NCI-H82 (cell line): ENCODE measurements around the gene TNFSF11.
A peak's percentile ranks its signal among the peaks of the same experiment; 100 is the strongest.

Experiments
- DNase-seq: peaks from one replicate; lab custom pipeline; 2025; lab: John Stamatoyannopoulos, UW

The TNFSF11 gene

DNA sequence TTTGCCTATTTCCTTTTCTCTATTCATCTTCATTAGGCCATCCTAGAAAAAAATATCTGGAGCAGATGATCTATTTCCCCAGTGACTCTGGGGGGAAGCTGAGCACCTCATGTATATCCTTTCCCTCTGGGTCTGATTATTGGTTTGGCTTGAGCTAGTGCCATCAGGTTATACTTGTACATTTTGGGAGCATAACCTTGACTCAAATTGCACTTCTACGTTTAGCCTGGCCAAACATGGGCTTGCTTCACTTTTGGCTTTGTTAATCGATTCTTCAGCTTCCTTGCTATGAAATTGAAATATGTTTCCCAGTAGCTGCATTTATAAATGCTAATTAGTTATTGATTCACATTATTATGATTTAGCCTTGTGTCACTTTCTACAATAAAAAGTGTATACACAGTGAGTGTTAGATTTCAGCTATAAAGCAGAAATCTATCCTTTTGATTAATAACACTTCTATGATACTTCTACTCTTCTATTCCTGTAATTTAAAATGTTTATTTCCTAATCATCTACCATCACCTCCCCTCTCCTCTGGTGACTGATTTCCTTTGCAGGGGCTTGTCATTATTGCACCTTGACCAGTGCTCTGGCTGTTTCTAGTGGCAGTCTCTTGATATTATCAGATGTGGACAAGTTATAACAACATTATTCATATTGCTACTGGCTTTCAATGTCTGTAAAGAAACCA is 37.3 kb downstream of the TNFSF11 start:
- no peak for DNase-seq

DNA sequence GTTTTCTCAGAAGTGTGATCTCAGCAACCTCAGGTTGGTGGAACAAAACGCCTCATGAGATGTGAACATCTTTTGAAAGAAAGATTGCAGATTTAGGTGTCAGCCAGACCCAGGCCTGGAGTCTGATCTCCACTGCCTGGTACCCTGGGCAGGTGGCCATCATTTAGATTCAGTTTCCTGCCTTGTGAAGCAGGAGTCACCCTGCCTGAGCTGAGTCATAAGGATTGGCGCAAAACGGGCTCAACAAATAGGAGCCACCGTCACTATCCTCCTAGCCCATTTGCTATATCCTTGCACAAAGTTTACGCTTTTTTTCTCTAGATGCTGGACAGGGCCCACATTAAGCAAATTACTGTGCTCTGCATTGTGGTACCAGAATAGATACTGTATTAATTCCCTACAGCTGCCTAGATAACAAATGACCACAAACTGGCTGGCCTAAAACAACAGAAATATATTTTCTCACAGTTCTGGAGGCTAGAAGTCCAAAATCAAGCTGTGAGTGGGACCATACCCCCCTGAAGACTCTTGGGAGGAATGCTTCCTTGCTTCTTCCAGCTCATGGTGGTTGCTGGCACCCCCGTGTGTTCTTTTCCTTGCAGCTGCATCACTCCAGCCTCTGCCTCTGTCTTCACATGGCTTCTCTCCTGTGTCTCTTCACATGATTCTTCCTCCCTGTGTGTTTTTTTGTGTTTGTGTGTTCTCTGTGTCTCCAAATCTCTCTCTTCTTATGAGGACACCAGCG is 38.2 kb downstream of the TNFSF11 start:
- no peak for DNase-seq

DNA sequence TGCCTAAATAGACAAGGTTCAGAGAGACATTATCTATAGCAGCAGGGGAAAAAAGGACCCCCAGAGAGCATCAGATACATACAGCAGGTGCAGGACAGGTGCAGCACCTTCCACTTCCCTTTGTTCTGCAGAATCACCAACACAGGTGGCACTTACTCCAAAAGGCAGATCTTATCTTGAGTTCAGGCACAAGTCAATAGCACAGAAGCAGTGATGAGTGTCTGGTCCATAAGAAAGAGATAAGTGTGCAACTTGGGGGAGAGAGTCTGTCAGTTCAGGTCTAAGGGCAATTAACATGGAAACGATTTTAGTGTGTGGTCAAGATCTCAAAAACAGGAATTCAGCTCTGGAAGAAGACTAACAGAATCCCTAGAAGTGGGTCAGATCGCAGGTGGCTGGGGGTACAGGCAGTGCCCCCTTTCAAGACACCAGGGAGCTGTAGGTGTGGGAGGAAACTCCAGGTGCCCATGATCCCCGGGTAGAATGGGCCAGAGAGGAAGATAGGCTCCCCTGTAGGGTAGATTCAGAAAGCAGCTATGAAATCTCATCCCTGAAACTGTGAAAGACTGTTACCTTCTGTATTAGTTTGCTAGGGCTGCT is 40.6 kb downstream of the TNFSF11 start:
- no peak for DNase-seq

DNA sequence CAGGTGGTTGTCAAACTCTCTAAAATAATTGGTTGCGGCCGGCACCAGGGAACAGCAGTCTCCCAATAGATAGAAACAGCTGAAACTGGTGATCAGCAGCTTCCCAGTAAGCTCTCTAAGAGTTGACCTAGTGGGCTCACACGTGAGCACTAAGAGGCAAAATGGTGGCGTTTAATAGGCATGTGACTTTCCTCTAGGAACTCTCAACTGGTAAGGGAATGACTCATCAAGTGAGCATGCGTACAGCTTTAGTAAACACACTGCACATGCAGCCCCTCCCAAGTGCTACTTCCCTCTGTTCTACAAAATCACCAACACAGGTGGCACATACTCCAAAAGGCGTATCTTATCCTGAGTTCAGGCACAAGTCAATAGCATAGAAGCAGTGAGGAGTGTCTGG is 41.7 kb downstream of the TNFSF11 start:
- DNase-seq, result no peak

DNA sequence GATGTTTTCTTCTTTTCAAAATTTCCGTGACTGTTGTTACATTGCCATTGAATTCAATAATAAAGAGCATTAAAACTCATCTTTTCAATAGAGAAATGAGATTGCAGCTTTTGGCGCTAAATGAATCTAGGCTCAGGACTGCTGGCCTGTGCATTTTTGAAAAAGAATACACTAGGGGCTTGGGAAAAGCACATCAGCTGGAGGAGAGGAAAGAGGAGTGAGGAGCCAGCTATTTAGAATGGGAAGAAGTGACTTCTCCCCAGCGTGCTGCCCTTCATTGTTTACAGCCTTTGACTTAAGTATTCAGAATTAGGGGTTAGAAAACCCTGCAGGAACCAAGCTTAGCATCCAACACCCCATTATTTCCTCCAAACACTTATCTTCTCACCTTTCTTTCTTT is 43.3 kb downstream of the TNFSF11 start:
- DNase-seq, result no peak

DNA sequence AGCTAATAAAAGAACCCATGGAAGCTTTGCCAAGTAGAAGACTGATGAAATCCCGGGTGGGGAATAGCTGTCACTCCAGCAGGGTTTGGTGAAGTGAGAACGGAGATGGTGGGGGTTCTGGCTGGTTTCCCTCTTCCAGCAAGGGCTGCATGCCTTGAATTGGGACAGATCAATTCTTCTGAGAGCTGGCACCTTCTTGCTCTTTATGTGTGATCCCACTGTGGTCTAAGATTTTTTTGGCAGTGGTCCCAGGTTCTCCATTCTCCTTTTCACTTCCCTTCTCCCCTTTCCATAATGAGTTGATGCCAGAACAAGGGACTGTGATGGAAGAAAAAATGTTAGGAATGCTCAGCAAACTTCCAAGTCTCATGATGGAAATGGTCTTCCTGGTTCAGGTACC is 50.0 kb downstream of the TNFSF11 start:
- no peak for DNase-seq

DNA sequence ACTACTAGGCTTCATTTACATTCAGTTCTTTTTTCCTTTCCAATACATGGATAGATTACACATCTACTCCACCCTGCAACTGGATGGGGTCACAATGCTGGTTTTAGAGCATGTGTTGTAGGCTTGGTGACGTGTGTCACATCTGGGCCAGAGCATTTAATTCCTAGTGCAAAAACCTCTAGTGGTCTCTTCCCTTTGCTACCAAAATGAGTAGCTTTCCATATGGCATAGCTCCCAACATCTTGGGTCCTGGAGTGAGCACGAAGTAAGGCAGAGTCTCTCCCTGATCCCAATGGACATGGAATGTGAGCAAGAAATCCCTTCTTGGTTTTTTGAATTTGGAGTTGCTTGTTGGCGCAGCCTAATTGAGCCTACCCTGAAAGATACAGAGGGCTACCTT is 51.7 kb downstream of the TNFSF11 start:
- no peak for DNase-seq

DNA sequence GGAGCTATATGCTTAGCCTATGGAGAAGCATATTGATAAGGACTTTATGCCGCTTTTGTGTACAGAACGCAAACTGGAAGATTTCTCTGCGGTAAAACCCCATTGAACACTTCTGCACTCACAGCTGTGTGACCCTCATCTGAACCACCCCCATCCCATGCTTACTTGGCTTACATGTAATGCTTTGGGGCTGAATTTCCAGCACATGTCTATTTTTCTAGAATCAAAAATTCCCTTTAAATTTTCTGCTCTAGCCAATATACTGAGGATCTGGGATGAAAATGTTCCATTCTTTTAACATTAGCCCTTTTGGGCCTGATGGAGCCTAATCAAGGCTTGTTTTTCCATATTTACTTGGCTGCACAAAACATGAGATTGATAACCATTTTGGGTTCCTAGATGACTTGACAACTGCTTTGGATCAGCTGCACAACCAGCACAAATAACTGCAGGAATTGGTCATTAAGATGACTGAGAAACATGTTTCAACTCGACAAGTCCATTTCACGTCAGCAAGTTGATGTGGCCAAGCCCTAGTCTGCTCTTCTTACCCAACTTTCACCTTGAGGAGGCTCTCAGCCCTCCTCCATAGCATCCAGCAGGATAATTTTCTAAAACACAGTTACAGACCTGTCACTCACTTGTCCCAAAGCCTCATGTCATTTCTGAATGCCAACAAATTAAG is 52.4 kb downstream of the TNFSF11 start:
- DNase-seq, result no peak

DNA sequence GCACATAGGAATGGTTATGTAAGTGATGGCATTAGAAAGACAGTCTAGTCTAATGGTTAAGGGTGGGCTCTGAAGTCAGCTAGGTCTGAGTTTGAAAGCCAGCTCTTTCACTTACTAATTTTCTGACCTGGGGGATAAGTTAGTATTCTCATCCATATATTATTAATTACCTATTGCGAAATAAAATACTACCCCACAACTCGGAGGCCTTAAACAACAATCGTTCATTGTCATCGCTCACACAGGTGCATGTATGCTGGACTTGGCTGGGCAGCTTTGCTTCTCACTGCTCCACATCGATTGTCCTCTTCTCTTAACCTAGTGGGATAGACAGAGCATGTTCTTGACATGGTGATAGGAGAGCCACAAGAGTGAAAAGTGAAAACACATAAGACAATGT is 54.7 kb downstream of the TNFSF11 start:
- DNase-seq, result no peak

DNA sequence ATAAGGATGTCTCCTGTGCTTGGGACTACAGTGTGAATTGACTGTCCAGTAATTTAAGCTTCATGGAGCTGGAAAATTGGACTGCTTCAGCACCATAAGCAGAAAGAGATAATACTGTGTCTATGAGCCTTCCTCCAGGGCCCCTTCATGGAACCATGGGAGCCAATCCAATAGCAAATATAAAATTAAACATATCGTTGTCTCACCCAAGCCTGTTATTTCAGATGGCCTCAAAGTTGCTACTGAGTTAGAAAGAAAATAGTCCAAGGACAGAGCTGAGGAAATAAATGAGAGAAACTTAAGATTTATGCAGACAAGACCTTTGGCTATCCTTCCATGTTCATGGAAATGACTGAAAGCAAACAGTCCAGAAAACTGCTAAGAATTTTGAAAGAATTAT is 57.2 kb downstream of the TNFSF11 start:
- DNase-seq, result no peak

DNA sequence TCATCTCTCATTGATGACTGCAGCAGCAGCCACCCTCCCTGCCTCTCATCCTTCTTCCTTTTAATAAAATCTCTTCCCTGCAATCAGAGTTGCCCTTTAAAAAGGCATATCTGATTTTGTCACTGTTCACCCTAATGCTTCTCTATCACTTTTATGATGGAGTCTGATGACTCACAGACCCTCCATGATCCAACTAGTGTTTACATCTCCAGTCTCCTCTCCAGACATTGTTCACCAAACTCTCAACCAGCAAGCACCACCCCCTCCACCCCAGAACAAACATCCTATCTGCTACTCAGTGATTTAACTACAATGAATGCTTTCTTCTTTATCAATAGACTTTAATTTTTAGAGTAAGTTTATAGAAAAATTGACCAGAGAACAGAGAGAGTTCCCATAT is 59.5 kb downstream of the TNFSF11 start:
- DNase-seq, result no peak

DNA sequence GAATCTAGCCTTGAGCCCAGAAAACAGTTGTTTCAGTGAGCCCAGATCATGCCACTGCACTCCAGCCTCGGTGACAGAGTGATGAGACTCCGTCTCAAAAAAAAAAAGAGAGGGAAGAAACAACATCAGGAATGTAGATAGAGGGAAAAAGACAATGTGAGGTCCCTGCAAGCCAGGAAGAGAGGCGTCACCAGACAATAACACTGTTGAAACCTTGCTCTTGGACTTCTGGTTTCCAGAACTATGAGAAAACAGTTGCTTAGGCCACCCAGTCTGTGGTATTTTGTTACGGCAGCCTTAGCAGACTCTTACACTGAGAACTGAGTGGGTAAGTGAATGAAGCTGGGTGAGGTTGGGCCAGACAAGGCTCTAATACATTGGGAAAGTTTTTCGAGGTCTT is 64.1 kb downstream of the TNFSF11 start:
- DNase-seq, result no peak

DNA sequence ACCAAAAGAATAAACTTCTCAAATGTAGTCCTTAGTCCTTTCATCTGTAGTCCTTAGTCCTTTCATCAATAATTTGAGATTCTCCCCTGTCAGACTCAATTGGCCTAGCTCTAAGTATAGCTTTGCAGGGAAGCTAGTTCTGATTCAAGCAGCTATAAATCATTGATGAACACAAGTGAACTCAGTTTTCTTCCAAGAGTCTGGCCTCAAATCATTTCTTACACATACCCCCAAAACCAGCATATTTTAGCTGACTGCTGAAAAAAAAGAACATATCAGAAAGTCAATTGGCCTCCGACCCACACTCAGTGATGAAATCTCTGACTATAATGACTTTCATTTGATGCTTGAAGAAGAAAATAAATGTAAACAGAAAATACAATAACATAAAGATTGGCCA is 64.9 kb downstream of the TNFSF11 start:
- no peak for DNase-seq

DNA sequence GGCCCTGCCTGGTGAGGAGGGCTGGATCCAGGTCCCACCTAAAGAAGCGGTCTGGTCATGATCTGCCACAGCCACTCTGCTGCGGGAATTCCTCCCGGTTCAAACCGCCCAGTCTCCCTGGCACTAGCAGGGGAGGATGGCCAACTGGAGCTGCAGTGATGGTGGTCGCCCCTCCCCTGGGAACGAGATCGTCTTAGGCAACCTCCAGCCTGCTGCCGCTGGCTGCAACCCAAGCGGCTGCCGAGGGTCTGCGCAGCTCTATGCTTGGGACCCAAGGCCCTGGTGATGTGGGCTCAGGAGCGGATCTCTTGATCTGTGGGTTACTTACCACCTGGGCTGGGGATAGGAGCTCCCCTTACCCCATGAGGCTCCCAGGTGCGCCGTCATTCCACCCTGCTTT is 69.1 kb downstream of the TNFSF11 start:
- DNase-seq, result no peak

DNA sequence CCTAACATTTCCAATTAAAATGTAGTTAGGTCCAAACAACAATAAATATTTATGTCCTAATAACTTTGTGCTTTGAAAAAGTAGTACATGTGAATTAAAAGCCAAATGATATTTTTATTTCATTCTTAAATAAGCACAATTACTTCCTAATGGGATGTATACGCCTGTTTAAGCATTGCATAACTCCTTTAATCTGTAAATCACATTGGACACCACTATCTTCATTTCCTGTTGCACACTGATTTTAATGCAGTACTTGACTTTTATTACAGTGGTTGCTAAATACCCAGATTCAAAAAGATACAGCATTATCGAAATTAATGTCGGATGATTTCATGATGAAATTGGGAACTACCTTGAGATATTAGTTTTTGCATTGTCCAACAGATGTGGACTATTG is 70.9 kb downstream of the TNFSF11 start:
- no peak for DNase-seq

DNA sequence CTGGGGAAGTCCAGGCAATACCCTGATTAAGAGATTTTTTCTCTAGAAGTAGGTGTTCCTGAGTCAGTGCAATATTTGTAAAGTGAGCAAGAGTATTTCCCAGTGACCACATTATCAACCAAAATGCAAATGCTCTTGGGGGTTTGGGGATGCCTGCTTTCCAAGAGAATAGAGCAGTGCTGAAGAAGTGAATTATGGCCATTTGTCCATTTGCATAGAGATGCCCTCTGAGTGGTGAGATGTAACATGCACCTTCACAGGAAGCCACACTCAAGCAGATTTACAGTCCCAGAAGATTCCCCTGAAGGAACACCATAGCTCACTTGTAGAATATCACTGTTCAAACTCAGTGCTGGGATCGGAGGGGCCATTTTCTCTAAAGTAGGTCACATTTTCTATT is 71.8 kb downstream of the TNFSF11 start:
- DNase-seq, result no peak

DNA sequence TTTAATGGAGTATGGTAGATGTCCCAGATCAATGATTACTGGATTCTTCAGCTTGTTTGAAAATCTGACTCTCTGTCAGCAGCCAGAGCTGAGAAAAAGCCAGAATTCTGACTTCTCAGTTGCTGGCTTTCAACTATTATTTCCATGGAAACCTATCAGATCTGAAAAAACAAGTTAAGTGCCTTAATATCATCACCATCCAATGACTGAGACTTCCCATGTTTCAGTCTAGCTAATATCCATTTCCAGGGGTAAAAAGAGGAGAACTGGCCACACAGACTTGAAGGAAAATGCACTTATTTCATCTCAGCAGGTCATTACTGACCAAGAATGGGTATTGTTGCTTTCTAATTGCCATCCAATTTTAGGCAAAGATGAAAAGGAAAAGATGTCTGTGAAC is 75.2 kb downstream of the TNFSF11 start:
- DNase-seq, result no peak

DNA sequence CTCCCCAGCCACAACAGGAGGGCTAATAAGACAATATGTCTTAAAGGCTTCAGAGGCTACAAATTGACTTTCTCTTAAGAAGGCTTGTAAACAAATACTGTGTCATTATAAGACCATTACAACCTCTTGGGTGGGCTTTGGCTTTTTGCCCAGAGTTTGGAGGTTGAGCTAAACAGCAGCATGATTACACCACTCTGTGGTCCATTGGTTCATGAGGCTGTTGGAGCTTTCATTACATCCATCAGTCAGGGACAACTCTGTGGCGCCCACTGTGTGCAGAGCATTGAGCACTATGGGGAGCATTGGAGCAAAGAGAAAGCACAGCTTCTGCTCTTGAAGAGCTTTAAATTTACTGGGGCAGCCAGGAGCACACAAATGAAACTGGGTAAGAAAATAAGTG is 75.9 kb downstream of the TNFSF11 start:
- peak; percentile 92 for DNase-seq

DNA sequence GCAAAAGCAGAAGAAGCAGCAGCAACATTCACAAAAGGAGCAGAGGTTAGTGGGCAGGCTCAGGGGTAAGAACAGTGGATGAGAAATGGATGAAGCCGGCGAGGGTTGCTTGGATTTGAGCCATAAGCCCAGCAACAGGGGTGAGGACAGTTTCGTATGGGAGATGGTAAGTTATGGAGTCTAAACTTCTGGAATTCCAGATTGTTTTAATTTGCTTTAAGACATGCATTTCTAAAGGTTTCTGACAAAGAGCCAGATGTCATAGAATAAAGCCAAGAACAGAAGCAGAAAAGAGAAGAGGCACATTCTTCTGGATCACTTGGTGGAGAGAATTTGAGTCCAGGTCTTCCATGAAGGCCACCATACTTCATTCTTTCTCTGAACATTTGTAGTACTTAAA is 76.6 kb downstream of the TNFSF11 start:
- no peak for DNase-seq

DNA sequence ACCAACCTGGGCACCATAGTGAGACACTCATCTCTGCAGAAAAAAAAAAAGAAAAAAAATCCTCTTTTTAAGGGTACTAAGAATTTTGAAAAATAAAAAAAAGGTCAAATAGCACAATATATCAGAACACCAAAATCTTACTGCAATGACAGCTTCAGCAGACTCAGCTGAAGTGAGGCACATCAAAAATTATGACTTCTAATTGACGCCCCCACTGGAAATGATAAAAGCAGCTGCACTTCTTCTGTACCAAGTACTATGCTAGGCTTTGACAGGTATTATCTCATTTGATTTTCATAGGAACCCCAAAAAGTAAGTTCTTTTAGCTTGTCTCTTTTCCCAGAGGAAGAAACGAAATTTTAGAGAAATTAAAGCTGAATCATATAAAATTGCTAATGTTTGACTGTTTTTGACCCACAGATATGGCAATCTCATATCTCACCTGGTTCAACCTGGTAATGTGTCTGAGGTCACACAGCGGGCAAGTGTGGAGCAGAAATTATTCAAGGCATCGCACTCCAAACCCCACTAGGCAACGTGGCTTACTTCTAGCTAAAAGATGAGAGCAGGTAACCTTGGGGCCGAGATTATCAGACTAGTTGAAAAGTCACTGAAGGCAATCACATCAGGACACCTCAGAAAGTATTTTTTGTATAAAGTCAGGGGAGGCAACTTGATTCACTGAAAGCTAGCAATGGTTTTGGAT is 78.1 kb downstream of the TNFSF11 start:
- DNase-seq, result no peak

DNA sequence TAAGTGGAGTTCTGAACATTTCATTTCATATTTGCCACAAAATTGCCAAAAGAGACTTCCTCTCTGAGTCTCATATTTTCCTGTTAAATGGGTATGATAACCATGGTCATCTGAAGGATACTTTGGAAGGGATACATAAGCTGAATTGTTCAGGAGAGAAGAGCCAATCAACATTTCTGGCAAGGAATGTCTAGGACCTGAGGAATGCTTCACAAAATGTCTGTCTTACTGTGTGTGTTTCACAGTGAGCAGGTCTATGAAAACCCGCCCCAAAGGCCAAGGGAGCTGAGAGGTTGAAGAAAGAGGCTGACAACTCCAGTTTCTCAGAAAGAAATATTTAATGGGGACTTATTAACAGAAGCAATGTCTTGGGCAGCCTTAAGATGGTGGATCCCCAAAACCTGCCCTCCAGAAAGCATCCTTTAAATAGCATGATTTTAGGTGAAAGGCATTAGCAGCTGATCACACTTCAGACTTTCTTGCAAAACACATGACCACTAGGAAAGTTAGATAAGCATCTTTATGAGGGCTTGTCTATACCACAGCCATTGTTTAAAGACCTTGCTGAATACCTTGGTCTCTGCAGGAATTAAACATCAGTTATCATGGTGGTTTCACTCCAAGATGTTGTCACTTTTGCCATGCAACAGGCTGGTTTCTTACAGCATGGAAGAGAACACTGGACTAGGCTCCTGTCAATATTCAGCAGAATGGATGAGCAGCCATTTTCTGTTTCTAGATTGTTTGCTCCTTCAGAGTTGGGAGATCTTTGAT is 78.9 kb downstream of the TNFSF11 start:
- no peak for DNase-seq

DNA sequence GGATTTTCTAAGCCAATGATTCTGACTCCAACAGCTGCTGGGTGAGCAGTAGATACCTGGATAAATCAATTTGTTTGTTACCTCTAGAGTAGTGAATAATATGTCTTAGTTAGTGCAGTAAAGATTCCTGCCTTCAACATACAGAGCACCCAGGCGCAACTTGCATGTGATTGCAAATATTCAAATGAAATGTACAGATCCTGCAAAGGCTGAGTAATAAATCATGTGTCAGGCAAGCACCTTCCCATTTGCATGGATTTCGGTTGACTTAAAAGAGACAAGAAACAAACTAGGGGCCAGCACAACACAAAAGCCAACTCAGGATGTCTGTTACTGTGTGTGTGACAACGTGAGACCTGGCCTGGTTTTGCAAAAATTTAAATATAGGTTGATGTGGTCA is 79.7 kb downstream of the TNFSF11 start:
- no peak for DNase-seq
